Breast epithelium (tissue), 3 donors: ENCODE data around the gene MORC1.

ENCODE experiments used
- CTCF ChIP-seq, 3 donors: fragments of 450-650 bp; IDR thresholded peaks; one replicate each; pipeline ENCODE4 v1.5.1; 2016 to 2017; ENCODE audit warnings: antibody characterized with exemption in 3 of 3, mild to moderate bottlenecking in 3 of 3, moderate library complexity in 3 of 3
- POLR2AphosphoS5 ChIP-seq, 3 donors: sonication (generic); formaldehyde crosslinking; IDR thresholded peaks; one replicate each; pipeline ENCODE4 v1.6.1; 2017; ENCODE audit warnings: antibody characterized with exemption in 3 of 3

GRCh38 chr3:109095166-109095565 lies 22.8 kb downstream of the MORC1 start:
- TF ChIP-seq CTCF (IDR thresholded peaks at IDR 0.05) (no peak), POLR2AphosphoS5 (IDR thresholded peaks at IDR 0.05) (no peak)
